ENCODE data around the gene ELP4. TPM values are rescaled to one million over a fixed set of nuclear protein-coding genes. Genes with fewer than 3 reads are reported as not detected.
"Not testable (repeated sequence)": the region's sequence is repeated elsewhere in the genome, so short reads cannot be mapped to it uniquely, and the experiment has no call there.

The ELP4 gene
- total RNA-seq, 1 experiment from 2014 or later = 17.2 TPM

- CTCF ChIA-PET = no interaction called here
These were observed 182.9 kb downstream of the ELP4 start for GRCh38 chr11:31692466-31692865.

GRCh38 chr11:31697049-31697448, 187.5 kb downstream of the ELP4 start:
- POLR2A ChIA-PET; ATAC-seq; H3K4me3 ChIP-seq (ENCODE audit: low read depth in 2 of 2, low read length in 2 of 2); H3K4me1 ChIP-seq (ENCODE audit: control insufficient read depth, insufficient read depth, low read length); in situ Hi-C loops (cut with HindIII; ENCODE audit: low pct_unique_long_range_greater_than_20kb, low sequenced_read_pairs); H3K9me3 ChIP-seq (ENCODE audit: control insufficient read depth, insufficient read depth, low read depth, low read length); DNase-seq (ENCODE audit: low read depth, low spot score); H3K27ac ChIP-seq (ENCODE audit: low read length); H3K36me3 ChIP-seq (ENCODE audit: control insufficient read depth, insufficient read depth, low read length); BruUV-seq (replicated peaks); H3K27me3 ChIP-seq (ENCODE audit: control insufficient read depth, insufficient read depth, low read length); intact Hi-C loops (cut with micrococcal nuclease; ENCODE audit: unreplicated experiment); CTCF ChIA-PET: not testable (repeated sequence)

More at GRCh38 chr11:31692466-31692865, 182.9 kb downstream of the ELP4 start:
- H3K4me1 ChIP-seq (ENCODE audit: control insufficient read depth, insufficient read depth, low read length) = no peaks in the 10 kb centered on the region
- intact Hi-C loops (cut with micrococcal nuclease; ENCODE audit: unreplicated experiment) (no loop called here), in situ Hi-C loops (cut with HindIII; ENCODE audit: low pct_unique_long_range_greater_than_20kb, low sequenced_read_pairs) (no loop called here)
- H3K4me3 ChIP-seq (ENCODE audit: low read depth in 2 of 2, low read length in 2 of 2) = no peak overlapping the region
- no peaks in the 10 kb centered on the region for H3K36me3 ChIP-seq (ENCODE audit: control insufficient read depth, insufficient read depth, low read length)
- ATAC-seq (no peak), DNase-seq (ENCODE audit: low read depth, low spot score) (no peak)
- BruUV-seq (replicated peaks) = no TSS peak
- TF ChIP-seq TCF7L2 (IDR thresholded peaks at IDR 0.05; ENCODE audit: low read depth, low read length) (no peak), REST (IDR thresholded peaks at IDR 0.05; ENCODE audit: insufficient read depth in 1 of 2, low read depth in 2 of 2, low read length in 1 of 2) (no peak), CTCF (IDR thresholded peaks at IDR 0.05) (no peak), POLR2AphosphoS5 (IDR thresholded peaks at IDR 0.05; ENCODE audit: low read depth, low read length) (no peak), SIN3A (IDR thresholded peaks at IDR 0.05; ENCODE audit: borderline replicate concordance, insufficient read depth, low read depth, low read length) (no peak)
- H3K27ac ChIP-seq (ENCODE audit: low read length) = no peak overlapping the region
- POLR2A ChIA-PET = no interaction called here
- no peaks in the 10 kb centered on the region for H3K27me3 ChIP-seq (ENCODE audit: control insufficient read depth, insufficient read depth, low read length)
- H3K9me3 ChIP-seq (ENCODE audit: control insufficient read depth, insufficient read depth, low read depth, low read length) = no peaks in the 10 kb centered on the region

- H3K36me3 ChIP-seq (ENCODE audit: control insufficient read depth, insufficient read depth, low read length) = no peaks in the 10 kb centered on the region
- no peak for ATAC-seq
- no peak for DNase-seq (ENCODE audit: low read depth, low spot score)
- intact Hi-C loops (cut with micrococcal nuclease; ENCODE audit: unreplicated experiment) = no loop called here
- CTCF ChIA-PET = no interaction called here
- BruUV-seq (replicated peaks) = no TSS peak
- H3K27me3 ChIP-seq (ENCODE audit: control insufficient read depth, insufficient read depth, low read length) = no peaks in the 10 kb centered on the region
- no peak overlapping the region for H3K4me3 ChIP-seq (ENCODE audit: low read depth in 2 of 2, low read length in 2 of 2)
- H3K4me1 ChIP-seq (ENCODE audit: control insufficient read depth, insufficient read depth, low read length) = no peaks in the 10 kb centered on the region
- in situ Hi-C loops (cut with HindIII; ENCODE audit: low pct_unique_long_range_greater_than_20kb, low sequenced_read_pairs) = no loop called here
- TF ChIP-seq TCF7L2 (IDR thresholded peaks at IDR 0.05; ENCODE audit: low read depth, low read length) = no peak
- TF ChIP-seq SIN3A (IDR thresholded peaks at IDR 0.05; ENCODE audit: borderline replicate concordance, insufficient read depth, low read depth, low read length) = no peak
- TF ChIP-seq POLR2AphosphoS5 (IDR thresholded peaks at IDR 0.05; ENCODE audit: low read depth, low read length) = no peak
- no peak for TF ChIP-seq CTCF (IDR thresholded peaks at IDR 0.05)
- no peak for TF ChIP-seq REST (IDR thresholded peaks at IDR 0.05; ENCODE audit: insufficient read depth in 1 of 2, low read depth in 2 of 2, low read length in 1 of 2)
- no peak overlapping the region for H3K27ac ChIP-seq (ENCODE audit: low read length)
- no peaks in the 10 kb centered on the region for H3K9me3 ChIP-seq (ENCODE audit: control insufficient read depth, insufficient read depth, low read depth, low read length)
- POLR2A ChIA-PET = no interaction called here
These were observed 189.5 kb downstream of the ELP4 start for GRCh38 chr11:31699066-31699465.
